Measurements from ENCODE around the gene TLR1. TPM values are rescaled to one million over a fixed set of nuclear protein-coding genes. Genes with fewer than 3 reads are reported as not detected.
A peak's percentile ranks its signal among the peaks of the same experiment; 100 is the strongest.

TLR1 gene, protein sequence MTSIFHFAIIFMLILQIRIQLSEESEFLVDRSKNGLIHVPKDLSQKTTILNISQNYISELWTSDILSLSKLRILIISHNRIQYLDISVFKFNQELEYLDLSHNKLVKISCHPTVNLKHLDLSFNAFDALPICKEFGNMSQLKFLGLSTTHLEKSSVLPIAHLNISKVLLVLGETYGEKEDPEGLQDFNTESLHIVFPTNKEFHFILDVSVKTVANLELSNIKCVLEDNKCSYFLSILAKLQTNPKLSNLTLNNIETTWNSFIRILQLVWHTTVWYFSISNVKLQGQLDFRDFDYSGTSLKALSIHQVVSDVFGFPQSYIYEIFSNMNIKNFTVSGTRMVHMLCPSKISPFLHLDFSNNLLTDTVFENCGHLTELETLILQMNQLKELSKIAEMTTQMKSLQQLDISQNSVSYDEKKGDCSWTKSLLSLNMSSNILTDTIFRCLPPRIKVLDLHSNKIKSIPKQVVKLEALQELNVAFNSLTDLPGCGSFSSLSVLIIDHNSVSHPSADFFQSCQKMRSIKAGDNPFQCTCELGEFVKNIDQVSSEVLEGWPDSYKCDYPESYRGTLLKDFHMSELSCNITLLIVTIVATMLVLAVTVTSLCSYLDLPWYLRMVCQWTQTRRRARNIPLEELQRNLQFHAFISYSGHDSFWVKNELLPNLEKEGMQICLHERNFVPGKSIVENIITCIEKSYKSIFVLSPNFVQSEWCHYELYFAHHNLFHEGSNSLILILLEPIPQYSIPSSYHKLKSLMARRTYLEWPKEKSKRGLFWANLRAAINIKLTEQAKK
- total RNA-seq: 0.51 and 0.98 TPM in 2 replicates

- peak; percentile 46 for TF ChIP-seq CTCF (conservative IDR thresholded peaks at IDR 0.05; ENCODE audit: low read depth, low read length)
- peak within 1 kb of the TSS; percentile 26 for H3K4me3 ChIP-seq (ENCODE audit: low read depth, low read length)
- DNase-seq (ENCODE audit: low read depth): peak; percentile 50
These were observed at the start of gene TLR1 for GRCh38 chr4:38804654-38805295. Gene TLR1, minus strand, starts transcription at chr4:38804791. Its CDS starts 5,960 bp downstream, at chr4:38798831.

- no peak for DNase-seq (ENCODE audit: low read depth)
- H3K4me3 ChIP-seq (ENCODE audit: low read depth, low read length): no peak overlapping the region
- no peak for TF ChIP-seq CTCF (conservative IDR thresholded peaks at IDR 0.05; ENCODE audit: low read depth, low read length)
These were observed 41.4 kb upstream of the TLR1 start for GRCh38 chr4:38846015-38846414.

GRCh38 chr4:38842994-38843393 lies 38.4 kb upstream of the TLR1 start:
- no peak for TF ChIP-seq CTCF (conservative IDR thresholded peaks at IDR 0.05; ENCODE audit: low read depth, low read length)
- DNase-seq (ENCODE audit: low read depth): no peak
- H3K4me3 ChIP-seq (ENCODE audit: low read depth, low read length): no peak overlapping the region

- no peak overlapping the region for H3K4me3 ChIP-seq (ENCODE audit: low read depth, low read length)
- DNase-seq (ENCODE audit: low read depth): no peak
- TF ChIP-seq CTCF (conservative IDR thresholded peaks at IDR 0.05; ENCODE audit: low read depth, low read length): no peak
These were observed 33.3 kb upstream of the TLR1 start for GRCh38 chr4:38837849-38838248.

DNA sequence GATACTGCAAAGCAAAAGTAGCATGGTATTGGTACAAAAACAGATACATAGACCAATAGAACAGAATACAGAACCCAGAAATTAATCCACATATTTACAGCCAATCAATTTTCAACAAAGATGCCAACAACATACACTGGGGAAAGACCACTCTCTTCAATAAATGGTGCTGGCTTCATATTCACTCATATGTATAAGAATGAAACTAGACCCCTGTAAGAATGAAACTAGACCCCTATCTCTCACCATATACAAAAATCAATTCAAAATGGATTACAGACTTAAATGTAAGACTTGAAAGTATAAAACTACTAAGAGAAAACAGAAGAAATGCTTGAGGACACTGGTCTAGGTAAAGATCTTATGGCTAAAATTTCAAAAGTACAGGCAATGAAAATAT lies 32.7 kb upstream of the TLR1 start:
- DNase-seq (ENCODE audit: low read depth): no peak
- H3K4me3 ChIP-seq (ENCODE audit: low read depth, low read length): no peak overlapping the region
- TF ChIP-seq CTCF (conservative IDR thresholded peaks at IDR 0.05; ENCODE audit: low read depth, low read length): no peak

DNA sequence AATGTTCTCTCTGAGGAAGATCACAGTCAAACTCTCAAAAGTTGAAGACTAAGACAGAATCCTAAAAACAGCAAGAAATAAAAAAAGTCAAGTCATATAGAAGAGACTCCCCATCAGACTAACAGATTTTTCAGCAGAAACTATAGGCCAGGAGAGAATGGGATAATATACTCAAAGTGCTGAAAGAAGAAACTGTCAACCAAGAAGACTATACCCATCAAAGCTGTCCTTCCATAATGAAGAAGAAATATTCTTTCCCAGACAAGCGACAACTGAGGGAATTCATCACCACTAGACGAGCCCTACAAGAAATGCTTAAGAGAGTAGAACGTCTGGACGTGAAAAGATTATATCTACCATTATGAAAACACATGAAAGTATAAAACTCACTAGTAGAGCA lies 30.0 kb upstream of the TLR1 start:
- DNase-seq (ENCODE audit: low read depth): no peak
- no peak overlapping the region for H3K4me3 ChIP-seq (ENCODE audit: low read depth, low read length)
- TF ChIP-seq CTCF (conservative IDR thresholded peaks at IDR 0.05; ENCODE audit: low read depth, low read length): no peak

All from epithelial cell of proximal tubule (primary cell).